Neural progenitor cell (in vitro differentiated cells): ENCODE results near the gene ATE1. TPM values are rescaled to one million over a fixed set of nuclear protein-coding genes. Genes with fewer than 3 reads are reported as not detected.

Source experiments
- DNase-seq: peaks from one replicate; pipeline ENCODE4 v3.0.0-alpha.2; 2016; ENCODE audit warnings: low spot score
- H2AFZ ChIP-seq: fragments of 200-600 bp; sonication (generic); replicated peaks from 2 replicates; pipeline ENCODE4 v1.6.1; 2016; ENCODE audit warnings: antibody characterized with exemption
- H3F3A ChIP-seq: fragments of 200-600 bp; sonication (generic); 2 replicates; pipeline ENCODE4 v1.6.1; 2016; ENCODE audit warnings: antibody characterized with exemption, low read depth
- H3K27ac ChIP-seq: fragments of 200-600 bp; sonication (generic); 2 replicates; pipeline ENCODE4 v1.5.1; 2016; ENCODE audit warnings: mild to moderate bottlenecking
- H3K27me3 ChIP-seq: fragments of 200-600 bp; sonication (generic); 2 replicates; pipeline ENCODE4 v1.6.1; 2016; ENCODE audit warnings: mild to moderate bottlenecking, moderate library complexity
- H3K36me3 ChIP-seq: fragments of 200-600 bp; sonication (generic); 2 replicates; pipeline ENCODE4 v1.5.1; 2016
- H3K4me1 ChIP-seq: fragments of 200-600 bp; sonication (generic); 2 replicates; pipeline ENCODE4 v1.6.1; 2016; ENCODE audit warnings: mixed run types
- H3K4me2 ChIP-seq: fragments of 200-600 bp; sonication (generic); 2 replicates; pipeline ENCODE4 v1.6.1; 2016
- H3K4me3 ChIP-seq: fragments of 200-600 bp; sonication (generic); 2 replicates; pipeline ENCODE4 v1.5.1; 2016
- H3K79me2 ChIP-seq: fragments of 200-600 bp; sonication (generic); 2 replicates; pipeline ENCODE4 v1.6.1; 2016; ENCODE audit warnings: low read depth
- H3K9ac ChIP-seq: fragments of 200-600 bp; sonication (generic); 2 replicates; pipeline ENCODE4 v1.6.1; 2016
- H3K9me3 ChIP-seq: fragments of 200-600 bp; sonication (generic); 2 replicates; pipeline ENCODE4 v1.5.1; 2016; ENCODE audit warnings: low read depth
- H4K20me1 ChIP-seq: fragments of 200-600 bp; sonication (generic); 2 replicates; pipeline ENCODE4 v1.6.1; 2016; ENCODE audit warnings: low read depth
- H3K27ac Mint-ChIP-seq: 3 replicates; pipeline ENCODE4 v1.8.0; 2021; ENCODE audit warnings: mixed read lengths
- H3K27me3 Mint-ChIP-seq: 2 replicates; pipeline ENCODE4 v1.8.0; 2022; ENCODE audit warnings: low read depth, mild to moderate bottlenecking, inconsistent platforms, moderate library complexity, mixed read lengths; ENCODE audit not compliant: insufficient read depth
- H3K36me3 Mint-ChIP-seq: 3 replicates; pipeline ENCODE4 v1.8.0; 2021; ENCODE audit warnings: mixed read lengths
- H3K4me1 Mint-ChIP-seq: 3 replicates; pipeline ENCODE4 v1.8.0; 2021; ENCODE audit warnings: mixed read lengths
- H3K4me3 Mint-ChIP-seq: 3 replicates; pipeline ENCODE4 v1.8.0; 2021; ENCODE audit warnings: mild to moderate bottlenecking, moderate library complexity, mixed read lengths
- H3K9me3 Mint-ChIP-seq: 3 replicates; pipeline ENCODE4 v1.8.0; 2020; ENCODE audit warnings: mixed read lengths
- EZH2 ChIP-seq: fragments of 200-600 bp; sonication (generic); IDR thresholded peaks from 2 replicates; pipeline ENCODE4 v1.6.1; 2017; ENCODE audit warnings: antibody characterized with exemption, mild to moderate bottlenecking, moderate library complexity
- EZH2phosphoT487 ChIP-seq: fragments of 200-600 bp; sonication (generic); IDR thresholded peaks from 2 replicates; pipeline ENCODE4 v1.6.1; 2017; ENCODE audit warnings: antibody characterized with exemption
- total RNA-seq: library from RNA; depleted of rRNA; stranded (reverse); fragments of >200 nt; gene quantifications from 2 replicates; pipeline ENCODE4 v1.2.3, GENCODE V29; 2015; ENCODE audit warnings: low replicate concordance
- TF ChIP-seq, protein P1 (sequence below): fragments of 200-600 bp; sonication (generic); IDR thresholded peaks from 2 replicates; pipeline ENCODE4 v1.5.1; 2017; ENCODE audit warnings: antibody characterized with exemption, mild to moderate bottlenecking

The ATE1 gene
- total RNA-seq, 1 donor from 2014 or later, result 57.2 TPM

GRCh38 chr10:121792198-121792597 lies 135.6 kb downstream of the ATE1 start:
- no peak overlapping the region for H3K4me2 ChIP-seq
- H3K27me3 Mint-ChIP-seq, result peaks cover 3% of the 10 kb centered on the region
- H3K27me3 ChIP-seq, result no peaks in the 10 kb centered on the region
- no peak overlapping the region for H2AFZ ChIP-seq
- no peaks in the 10 kb centered on the region for H3K79me2 ChIP-seq
- no peak overlapping the region for H3K27ac ChIP-seq
- H3K36me3 ChIP-seq, result no peaks in the 10 kb centered on the region
- H3F3A ChIP-seq, result no peaks in the 10 kb centered on the region
- peaks cover 39% of the 10 kb centered on the region for H3K4me1 Mint-ChIP-seq
- no peak overlapping the region for H3K27ac Mint-ChIP-seq
- no peak overlapping the region for H3K9ac ChIP-seq
- TF ChIP-seq, protein P1, sequence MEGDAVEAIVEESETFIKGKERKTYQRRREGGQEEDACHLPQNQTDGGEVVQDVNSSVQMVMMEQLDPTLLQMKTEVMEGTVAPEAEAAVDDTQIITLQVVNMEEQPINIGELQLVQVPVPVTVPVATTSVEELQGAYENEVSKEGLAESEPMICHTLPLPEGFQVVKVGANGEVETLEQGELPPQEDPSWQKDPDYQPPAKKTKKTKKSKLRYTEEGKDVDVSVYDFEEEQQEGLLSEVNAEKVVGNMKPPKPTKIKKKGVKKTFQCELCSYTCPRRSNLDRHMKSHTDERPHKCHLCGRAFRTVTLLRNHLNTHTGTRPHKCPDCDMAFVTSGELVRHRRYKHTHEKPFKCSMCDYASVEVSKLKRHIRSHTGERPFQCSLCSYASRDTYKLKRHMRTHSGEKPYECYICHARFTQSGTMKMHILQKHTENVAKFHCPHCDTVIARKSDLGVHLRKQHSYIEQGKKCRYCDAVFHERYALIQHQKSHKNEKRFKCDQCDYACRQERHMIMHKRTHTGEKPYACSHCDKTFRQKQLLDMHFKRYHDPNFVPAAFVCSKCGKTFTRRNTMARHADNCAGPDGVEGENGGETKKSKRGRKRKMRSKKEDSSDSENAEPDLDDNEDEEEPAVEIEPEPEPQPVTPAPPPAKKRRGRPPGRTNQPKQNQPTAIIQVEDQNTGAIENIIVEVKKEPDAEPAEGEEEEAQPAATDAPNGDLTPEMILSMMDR, result no peak
- TF ChIP-seq EZH2 (no peak), EZH2phosphoT487 (no peak)
- no peak overlapping the region for H3K4me3 ChIP-seq
- peaks cover 19% of the 10 kb centered on the region for H3K4me1 ChIP-seq
- H3K4me3 Mint-ChIP-seq, result no peak overlapping the region
- H3K36me3 Mint-ChIP-seq, result peaks cover 12% of the 10 kb centered on the region
- H3K9me3 ChIP-seq, result no peaks in the 10 kb centered on the region
- H4K20me1 ChIP-seq, result no peaks in the 10 kb centered on the region
- no peak for DNase-seq
- no peaks in the 10 kb centered on the region for H3K9me3 Mint-ChIP-seq

- H3K9me3 ChIP-seq, result no peaks in the 10 kb centered on the region
- no peaks in the 10 kb centered on the region for H4K20me1 ChIP-seq
- H3K4me2 ChIP-seq, result no peak overlapping the region
- H3K27me3 Mint-ChIP-seq, result peaks cover 3% of the 10 kb centered on the region
- no peaks in the 10 kb centered on the region for H3K36me3 ChIP-seq
- H3F3A ChIP-seq, result no peaks in the 10 kb centered on the region
- peaks cover 19% of the 10 kb centered on the region for H3K4me1 ChIP-seq
- H3K27me3 ChIP-seq, result no peaks in the 10 kb centered on the region
- peaks cover 38% of the 10 kb centered on the region for H3K4me1 Mint-ChIP-seq
- H3K4me3 Mint-ChIP-seq, result no peak overlapping the region
- no peak for DNase-seq
- peaks cover 12% of the 10 kb centered on the region for H3K36me3 Mint-ChIP-seq
- no peaks in the 10 kb centered on the region for H3K9me3 Mint-ChIP-seq
- H3K27ac Mint-ChIP-seq, result no peak overlapping the region
- H3K27ac ChIP-seq, result no peak overlapping the region
- no peak overlapping the region for H3K9ac ChIP-seq
- TF ChIP-seq EZH2 (no peak), EZH2phosphoT487 (no peak)
- TF ChIP-seq, protein P1, result no peak
- H2AFZ ChIP-seq, result no peak overlapping the region
- H3K79me2 ChIP-seq, result no peaks in the 10 kb centered on the region
- no peak overlapping the region for H3K4me3 ChIP-seq
These were observed 136.1 kb downstream of the ATE1 start for GRCh38 chr10:121791761-121792160.

DNA sequence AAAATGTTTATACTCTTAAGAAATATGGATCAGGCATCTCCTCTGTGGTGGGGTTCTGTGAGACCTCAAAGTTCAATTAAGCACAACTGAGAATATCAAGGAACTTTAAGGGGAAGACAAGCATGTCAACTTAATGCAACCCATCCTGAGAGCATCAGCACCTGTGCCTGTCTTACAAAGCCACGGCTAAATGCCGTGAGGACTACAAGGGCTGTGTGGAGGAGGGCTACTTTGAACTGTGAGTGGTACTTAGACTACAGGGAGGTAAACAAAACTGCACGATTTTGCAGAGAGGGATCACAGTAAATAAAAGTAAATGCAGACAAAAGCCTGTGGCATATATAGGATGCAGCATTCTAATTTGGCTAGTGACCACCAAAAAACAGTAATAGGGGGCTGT lies 139.1 kb downstream of the ATE1 start:
- Mint-ChIP-seq H3K27ac (no peak overlapping the region), H3K4me1 (peaks cover 23% of the 10 kb centered on the region), H3K36me3 (peaks cover 13% of the 10 kb centered on the region), H3K27me3 (peaks cover 3% of the 10 kb centered on the region), H3K9me3 (no peaks in the 10 kb centered on the region), H3K4me3 (no peak overlapping the region)
- no peaks in the 10 kb centered on the region for H3K36me3 ChIP-seq
- no peaks in the 10 kb centered on the region for H4K20me1 ChIP-seq
- H3K4me3 ChIP-seq, result no peak overlapping the region
- H2AFZ ChIP-seq, result no peak overlapping the region
- DNase-seq, result no peak
- no peaks in the 10 kb centered on the region for H3K9me3 ChIP-seq
- H3K79me2 ChIP-seq, result no peaks in the 10 kb centered on the region
- peaks cover 9% of the 10 kb centered on the region for H3K4me1 ChIP-seq
- H3K9ac ChIP-seq, result no peak overlapping the region
- no peak overlapping the region for H3K27ac ChIP-seq
- no peaks in the 10 kb centered on the region for H3F3A ChIP-seq
- no peak overlapping the region for H3K4me2 ChIP-seq
- TF ChIP-seq EZH2 (no peak), EZH2phosphoT487 (no peak)
- TF ChIP-seq, protein P1, result no peak
- H3K27me3 ChIP-seq, result no peaks in the 10 kb centered on the region
